ENCODE measurements around the gene AGTPBP1.

Gene AGTPBP1

DNA sequence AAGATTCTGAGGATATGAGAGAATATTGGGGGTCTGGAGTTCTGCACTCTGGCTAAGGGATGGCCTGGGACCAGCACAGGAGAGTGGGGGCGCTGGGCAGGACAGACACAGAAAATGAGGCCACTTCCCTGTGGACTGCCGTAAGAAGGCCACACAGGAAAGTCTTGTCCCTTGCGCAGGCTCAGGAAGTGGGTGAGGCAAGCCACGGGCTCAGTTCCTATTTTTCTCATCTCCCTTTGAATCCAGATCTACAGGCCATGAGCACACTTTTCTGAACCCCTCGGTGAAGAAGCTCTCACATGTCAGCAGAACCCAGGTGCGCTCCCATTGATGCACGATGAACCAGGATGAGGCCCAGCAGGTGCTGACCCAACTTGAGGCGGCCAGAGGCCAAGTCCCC is 207.4 kb downstream of the AGTPBP1 start:
- DNase-seq: no peak

DNA sequence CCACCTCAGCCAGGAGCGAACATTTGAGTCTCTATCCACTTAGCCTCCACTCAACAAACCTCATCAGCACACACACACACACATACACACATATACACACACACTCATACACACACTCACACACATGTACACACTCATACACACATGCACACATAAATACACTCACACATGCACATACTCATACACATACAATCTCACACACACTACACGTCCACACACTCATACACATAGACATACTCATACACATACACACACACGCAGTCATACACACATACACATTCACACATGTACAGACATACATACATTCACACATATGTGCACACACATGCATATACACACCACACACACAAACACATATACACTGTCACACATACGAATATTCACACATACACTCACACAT is 208.2 kb downstream of the AGTPBP1 start:
- no peak for DNase-seq

DNA sequence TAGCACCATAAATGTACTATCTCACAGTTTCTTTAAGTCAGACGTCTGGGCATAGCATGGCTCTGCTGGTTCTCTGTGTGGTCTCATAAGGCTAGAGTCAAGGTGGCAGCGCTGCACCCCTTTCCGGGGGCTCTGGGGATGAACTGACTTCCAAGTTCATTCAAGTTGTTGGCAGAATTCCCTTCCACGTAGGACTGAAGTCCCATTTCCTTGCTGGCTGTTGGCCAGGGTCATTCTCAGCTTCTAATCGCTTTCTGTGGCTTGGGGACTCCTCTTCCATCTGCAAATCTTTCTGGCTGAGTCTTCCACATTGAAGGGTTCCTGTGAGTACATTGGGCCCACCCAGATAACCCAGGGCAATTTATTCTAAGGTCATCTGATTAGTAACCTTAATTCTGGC is 211.0 kb downstream of the AGTPBP1 start:
- no peak for DNase-seq

DNA sequence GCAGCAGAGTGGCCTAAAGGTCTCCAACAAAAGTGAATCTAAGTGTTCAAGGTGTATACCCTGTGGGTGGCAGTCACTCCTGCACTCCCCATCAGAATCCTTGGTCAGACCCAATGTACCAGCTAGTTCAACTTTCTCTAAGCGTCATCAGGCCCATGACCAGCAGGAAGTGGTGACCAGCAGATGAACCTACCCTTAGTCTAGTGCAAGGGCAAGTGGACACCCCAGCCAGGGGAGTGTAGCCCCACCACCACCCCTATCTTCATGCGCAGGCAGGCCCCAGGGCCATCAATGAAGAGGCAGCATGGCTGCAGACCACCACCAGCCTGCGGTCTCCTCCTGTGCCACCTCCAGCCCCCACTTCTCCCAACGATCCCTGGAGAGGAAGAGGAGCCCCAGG is 213.1 kb downstream of the AGTPBP1 start:
- DNase-seq: no peak

DNA sequence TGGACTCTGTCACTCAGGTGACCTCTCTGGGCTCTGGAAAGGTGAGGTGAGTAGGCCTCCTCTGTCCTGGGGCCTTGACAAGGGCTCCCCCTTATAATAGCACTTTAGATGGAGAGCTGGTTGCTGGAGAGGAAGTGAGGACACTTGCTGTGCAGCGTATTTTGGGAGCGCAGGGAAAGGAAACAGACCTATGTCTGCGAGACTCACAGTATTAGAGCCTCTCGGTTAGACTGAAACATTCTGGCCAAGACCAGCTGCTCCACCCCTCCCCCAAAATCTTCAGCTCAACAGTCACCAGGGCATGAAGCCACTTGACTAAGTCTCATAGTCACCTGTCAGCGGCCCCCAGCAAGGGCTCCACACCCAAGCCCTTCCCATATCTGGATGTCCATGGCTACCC is 213.6 kb downstream of the AGTPBP1 start:
- no peak for DNase-seq

DNA sequence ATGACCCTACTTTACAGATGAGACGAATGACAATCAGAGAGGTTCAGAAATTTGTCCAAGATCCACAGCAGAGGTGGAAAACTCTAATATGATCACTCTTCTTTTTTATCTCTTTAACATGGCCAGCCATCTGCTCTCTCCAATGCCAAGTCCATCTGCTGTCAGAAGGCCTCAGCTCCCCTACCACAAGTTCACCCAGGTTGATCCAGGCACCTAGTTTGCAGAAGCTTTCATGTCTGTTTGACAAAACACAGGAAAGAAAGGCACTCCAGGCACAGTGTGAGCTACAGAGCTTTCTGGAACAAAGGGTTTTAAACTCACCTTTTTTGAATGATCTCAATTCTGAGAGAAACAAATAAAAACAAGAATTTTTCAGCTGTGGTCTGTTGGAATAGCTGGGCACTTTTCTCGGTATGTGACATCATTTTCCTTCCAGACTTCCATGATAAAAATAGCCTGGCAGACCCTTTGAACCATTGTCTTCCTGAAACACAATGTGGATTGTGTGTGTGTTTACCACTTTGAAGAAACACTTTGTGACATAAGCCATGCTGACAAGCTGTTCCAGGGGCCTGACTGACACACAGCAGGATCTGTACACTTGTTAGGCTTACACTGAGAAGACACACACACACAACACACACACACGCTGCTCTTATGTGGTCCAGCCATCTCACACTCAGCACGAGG is 214.3 kb downstream of the AGTPBP1 start:
- DNase-seq: no peak

DNA sequence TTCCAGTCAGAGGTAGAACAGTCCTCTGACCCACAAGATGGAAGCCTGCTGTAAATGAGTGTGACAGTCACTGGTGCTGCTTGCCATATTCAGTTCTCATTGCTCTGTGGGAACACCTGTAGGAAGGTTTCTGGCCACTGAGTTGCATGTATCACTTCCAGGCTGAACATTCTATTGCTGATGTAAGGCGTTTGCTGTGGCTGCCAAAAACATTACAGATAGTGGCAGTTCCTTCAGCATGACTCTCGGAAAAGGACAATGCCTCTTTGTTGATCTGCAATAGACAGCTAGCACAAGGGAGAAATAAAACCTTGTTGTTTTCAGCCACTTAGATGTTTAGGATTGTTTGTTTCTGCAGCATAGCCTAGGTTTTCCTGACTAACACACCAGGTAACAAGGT is 217.2 kb downstream of the AGTPBP1 start:
- DNase-seq: no peak

DNA sequence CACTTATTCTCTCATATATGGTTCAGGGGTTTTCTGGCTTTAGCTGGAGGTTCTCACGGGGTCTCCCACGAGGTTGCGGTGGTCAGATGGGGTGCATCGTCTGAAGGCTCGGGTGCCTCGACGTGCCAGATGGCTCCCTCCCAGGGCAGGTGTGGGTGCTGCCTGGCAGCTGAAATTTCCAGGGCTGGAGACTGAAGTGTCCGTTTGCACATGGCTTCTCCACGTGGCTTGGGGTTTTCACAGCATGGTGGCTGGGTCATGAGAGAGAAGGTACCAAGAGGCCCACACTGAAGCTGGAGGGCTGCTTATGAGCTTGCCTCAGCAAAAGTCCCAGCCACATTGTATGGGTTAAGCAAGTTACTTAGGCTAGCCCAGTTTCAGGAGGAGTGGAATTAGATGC is 218.6 kb downstream of the AGTPBP1 start:
- DNase-seq: no peak

DNA sequence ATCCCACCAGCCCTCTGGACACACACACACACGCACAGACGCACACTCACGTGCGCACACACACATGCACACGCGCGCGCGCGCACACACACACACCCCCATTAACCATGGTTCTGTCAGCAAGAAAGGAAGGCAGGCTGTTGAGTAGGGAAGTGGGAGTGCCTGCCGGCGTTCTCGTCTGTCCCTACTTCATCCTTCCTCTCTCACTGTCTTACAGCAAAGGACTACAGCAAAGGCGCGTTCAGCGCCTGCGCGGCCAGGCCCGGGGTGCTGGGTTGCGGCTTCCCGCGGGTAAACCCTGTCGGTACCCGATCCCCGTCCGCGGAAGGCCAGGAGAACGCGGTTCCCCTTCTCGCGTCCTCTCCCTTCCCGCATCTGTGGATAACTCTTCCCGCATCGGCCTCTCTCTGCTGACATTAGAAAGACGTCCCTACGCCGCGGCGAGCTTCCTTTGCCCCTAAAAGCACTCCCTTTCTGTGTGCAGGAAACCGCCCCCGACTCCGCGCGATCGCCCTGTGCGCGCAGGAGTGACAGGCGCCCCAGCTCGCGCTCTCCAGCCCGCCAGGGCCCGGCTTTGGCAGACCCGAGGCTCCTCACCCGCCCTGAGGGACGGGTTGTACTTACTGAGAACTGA is 219.2 kb downstream of the AGTPBP1 start:
- DNase-seq: peak; percentile 1

DNA sequence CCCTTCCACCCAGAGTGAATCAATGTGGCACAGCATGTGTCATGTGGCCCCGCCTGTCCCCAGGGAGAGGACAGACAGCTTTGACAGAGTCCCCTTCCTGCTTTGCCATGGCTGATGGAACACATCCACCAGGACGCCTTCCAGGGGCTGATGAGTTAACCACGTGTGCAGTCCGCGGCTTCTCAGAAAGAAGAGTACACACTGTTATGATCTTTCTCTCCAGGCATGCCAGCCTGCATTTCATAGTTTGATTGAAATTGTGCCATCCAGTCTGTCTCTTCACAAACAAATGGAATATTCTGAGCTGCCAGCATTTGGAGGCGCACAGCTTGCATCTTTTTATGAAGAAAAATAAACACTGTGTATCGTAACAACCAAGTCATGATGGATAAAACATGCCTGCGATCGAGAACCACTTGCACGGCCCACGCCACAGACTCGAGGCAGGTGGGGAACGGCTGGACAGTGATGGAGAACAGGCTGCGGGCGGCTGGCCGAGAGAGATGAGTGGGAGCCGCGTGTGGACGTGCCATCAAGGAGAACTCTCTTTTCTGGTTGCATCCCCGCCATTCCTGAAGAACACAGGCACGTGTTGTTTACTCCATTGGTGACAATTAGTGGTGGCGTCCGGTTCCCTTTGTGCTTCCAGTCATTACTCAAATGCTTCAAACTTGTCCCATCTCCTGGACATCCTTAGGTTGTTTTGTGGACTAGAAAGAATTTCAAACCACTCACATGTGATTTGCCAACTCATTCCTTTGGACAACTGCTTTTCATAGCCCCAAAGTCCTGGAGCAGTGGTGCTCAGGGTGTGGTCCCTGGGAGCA is 220.2 kb downstream of the AGTPBP1 start:
- no peak for DNase-seq

DNA sequence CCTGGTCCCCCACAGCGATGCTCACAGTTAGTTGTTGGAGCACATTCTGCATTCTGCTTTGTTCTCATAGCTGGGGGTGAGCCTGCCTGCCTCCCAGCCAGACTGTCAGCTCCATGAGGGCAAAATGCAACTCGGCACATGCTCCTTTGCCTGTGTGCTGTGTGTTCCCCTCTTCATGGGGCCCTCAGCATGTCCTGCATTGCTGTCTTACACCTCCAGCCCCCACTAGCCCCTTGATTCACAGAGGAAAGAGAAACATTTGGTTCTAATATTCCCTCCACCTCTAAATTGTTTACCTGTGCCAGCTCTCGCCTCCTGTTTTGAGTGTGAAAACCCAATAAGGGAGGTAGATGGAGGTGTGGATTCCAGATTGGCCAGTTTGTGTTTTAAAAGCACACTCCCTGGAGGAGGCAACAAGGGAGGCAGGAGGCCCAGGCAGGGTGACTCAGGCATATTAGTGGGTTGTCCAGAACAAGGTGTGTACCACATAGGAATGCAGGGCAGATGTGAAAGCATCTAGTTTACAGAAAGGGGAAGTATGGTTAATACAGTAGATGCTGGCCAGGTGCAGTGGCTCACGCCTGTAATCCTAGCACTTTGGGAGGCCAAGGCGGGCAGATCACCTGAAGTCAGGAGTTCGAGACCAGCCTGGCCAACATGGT is 224.6 kb downstream of the AGTPBP1 start:
- DNase-seq: no peak

DNA sequence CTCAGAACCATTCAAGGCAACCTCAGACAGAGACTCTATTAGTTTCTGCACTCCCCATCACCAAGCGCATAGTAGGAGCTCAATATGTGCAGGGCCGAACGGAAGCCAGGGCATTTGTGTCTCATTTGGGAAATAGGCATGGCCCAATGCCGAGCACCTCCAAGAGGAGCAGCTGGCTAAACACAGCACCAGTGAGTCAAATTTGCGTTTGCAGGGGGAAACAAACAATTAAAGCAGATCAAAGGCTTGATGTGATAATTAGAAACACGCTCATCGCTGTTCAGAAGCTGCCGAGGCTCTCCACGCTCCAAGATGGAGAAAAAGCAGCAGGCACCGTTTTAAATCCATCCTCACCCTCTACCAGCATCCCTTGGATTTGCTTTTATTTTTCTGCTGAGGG is 225.3 kb downstream of the AGTPBP1 start:
- no peak for DNase-seq

DNA sequence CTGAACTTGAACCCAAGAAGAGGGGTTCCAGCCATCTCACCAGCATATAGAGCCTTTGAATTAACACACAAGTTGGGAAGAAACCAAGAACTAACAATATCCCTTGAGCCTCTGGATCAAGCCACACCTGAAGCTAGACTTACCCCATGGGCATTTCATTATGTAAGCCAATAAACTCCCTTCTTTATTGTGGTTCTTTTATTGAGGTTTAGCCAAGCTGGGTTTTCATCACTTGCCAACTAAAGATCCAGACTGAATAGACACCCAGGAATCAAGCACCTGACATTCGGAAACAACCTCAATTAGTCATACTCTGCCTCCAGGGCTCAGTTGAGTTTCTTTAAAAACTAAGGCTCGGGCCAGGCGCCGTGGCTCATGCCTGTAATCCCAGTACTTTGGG is 226.7 kb downstream of the AGTPBP1 start:
- no peak for DNase-seq

DNA sequence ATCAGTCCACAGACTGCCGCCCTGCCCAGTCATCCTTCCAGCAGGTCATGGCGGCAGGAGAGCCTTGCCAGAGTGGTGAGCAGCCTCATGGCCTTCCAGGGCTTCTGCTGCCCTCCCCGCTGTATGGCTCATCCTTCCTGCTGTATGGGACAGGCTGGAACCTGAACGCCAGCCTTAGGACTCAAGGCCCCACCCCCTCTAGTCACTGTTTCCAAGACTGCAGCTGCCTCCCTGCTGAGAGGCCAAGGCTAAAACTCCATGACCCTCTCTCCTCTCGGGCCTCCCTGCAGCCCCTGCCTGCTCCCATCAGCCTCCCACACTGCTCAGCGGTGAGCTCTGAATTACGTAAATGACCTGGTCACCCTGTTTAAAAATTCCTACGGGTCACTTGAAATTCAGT is 227.5 kb downstream of the AGTPBP1 start:
- DNase-seq: no peak

DNA sequence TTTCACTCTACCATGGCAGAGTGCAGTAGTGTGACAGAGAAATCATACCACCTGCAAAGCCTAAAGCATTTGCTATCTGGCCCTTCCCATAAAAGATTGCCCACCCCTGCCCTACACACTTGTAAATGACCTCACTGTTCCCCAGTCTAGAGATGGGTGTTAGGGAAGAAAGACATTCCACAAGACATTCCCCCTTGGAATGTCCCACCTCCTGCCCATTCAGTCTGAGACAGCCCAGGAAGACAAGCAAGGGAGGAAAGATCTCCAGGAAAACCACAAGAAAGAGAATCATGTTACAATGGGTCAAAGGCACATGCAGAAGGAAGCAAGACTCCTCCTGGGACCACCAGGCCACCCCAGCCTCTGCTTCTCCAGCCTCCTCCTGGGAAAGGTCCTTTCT is 230.0 kb downstream of the AGTPBP1 start:
- no peak for DNase-seq

DNA sequence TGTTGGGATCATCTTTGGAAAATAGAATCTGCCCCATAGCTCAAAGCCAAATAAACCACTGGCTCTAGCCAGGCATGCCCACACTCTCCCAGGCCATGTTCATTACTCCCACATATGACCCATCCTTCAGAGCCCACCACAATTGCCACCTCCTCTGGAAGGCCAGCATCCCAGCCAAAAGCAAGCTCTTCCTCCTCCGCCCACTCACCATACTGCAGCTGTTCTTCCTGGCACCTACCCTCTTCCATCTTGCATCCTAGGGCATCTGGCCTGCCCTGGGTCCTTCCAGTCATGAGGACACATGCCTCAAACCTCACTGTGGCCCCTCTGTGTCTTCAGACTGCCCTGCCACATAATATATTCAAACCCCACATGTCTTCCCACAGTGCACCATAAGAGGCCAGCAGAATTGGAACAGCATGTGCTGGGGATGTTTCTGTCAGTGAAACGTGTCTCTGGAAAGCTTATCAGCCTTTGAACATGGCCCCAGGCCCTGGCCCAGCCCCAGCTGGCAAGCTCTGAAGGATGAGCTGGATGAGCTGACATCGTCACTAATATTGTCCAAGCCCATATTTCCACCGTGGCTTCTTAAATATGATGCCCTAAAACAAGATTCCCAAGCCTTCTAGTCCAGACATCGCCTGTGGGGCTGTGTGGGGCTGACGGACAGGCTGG is 230.8 kb downstream of the AGTPBP1 start:
- no peak for DNase-seq

DNA sequence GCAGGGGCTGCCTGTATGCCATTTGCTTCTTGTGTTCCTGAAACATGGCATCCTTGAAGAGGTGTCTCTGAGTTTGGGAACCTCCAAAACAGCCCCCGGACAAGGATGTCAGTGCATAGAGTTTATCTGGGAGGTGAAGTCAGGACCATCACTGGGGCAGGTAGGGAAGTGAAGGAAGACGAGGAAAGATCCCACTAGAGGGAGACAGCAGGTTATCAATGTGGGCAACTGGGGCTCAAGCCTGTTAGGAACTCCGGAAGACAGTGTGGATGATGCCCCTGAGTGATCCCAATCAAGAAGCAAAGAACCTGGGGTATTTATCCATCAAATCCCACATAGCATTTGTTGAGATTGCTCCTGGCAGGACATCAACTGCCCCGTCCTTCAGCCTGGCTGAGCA is 233.1 kb downstream of the AGTPBP1 start:
- DNase-seq: no peak

DNA sequence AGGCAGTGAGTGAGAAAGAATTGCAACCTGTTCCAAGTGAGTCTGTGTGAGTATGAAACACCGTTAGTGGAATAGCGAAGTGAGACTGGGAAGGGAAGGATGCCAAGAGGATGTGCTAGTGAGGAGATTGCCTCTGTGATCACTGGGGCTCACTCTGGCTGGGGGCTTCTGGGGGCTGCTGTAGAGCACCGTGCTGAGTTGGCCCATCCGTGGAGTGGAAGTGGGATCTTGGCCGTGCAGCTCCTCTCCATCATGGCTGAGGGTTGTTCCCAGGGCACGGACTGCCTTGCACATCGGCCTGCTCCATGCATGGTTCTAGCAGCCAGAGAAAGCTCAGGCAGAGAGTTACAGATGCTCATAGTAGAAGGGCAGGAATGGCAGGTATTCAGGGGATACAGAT is 236.1 kb downstream of the AGTPBP1 start:
- DNase-seq: no peak

DNA sequence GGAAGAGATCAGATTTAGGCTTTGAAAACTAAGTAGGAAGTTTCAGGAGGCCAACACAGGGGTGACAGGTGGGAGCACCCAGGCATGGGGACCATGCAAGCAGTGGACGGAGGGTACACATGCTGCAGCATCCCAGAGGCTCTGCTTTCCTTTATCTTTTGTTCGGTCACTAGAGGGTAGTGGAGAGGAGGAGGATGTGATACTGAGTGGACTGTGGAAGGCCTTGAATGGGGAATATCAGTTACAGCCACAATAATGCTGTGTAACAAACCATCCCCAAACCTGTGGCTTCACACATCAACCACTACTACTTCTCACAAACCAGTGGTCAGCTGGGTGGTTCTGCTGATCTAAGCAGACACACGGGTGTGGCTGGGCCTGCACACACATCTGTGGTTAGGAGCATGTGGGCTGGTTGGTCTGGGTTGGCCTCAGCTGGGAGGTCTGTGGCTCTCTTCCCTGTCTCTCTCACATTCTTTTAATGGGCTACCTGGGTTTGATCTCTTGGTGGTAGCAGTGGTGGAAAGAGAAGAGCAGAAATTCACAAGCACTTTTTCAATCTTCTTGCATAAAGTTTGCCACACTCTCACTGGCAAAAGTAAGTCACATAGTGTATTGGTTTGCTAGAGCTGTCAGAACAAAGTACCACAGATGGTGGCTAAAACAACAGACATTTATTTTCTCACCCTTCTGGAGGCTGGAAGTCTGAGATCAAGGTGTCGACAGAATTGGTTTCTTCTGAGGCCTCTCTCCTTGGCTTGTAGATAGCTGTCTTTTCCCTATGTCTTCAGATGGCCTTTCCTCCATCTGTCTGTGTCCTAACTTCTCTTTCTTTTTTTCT is 238.7 kb downstream of the AGTPBP1 start:
- no peak for DNase-seq

DNA sequence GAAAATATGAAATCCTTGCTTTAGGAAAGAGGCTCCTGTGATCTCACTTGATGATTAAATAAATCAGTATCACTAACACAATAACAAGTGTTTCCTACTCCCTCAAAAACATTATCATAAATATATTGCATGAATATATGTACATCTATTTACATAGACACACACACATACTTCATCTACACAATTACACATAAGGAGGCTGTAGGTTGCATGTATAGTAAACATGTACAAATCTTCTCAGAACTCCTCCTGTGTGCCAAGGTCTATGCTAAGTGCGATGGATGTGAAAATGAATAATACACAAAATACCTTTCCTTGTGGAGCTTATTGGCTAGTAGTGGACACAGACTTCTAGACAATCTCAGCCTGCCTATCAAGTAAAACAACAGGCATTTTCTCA is 239.9 kb downstream of the AGTPBP1 start:
- no peak for DNase-seq

DNA sequence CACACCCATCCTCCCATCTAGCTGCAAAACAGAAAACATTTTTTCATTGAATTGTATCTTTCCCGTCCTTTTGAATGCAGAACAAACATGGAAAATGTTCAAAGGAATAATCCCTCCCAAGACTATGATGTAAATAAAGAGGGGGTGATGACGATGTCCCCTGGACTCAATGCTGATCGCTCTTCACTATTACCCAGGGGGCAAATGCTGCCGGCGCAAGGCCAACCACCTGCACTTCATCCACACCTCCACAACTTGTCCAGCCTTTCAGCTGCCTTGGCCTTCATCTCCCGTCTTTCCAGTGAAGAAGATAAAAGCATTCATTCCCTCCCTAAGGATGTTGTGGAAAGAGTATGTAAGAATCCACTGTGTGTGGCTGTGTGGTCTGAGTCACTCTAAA is 240.3 kb downstream of the AGTPBP1 start:
- no peak for DNase-seq

All from stimulated activated CD4-positive, alpha-beta T cell treated with anti-CD3 and anti-CD28 coated beads, Interleukin-12 subunit alpha, Interleukin-12 subunit beta, amount 100 ng/mL, for 4 hours (primary cell).